ENCODE results near the gene CLIP1. TPM values are rescaled to one million over a fixed set of nuclear protein-coding genes. Genes with fewer than 3 reads are reported as not detected.
"Not testable (repeated sequence)": the region's sequence is repeated elsewhere in the genome, so short reads cannot be mapped to it uniquely, and the experiment has no call there.

CLIP1 gene
- total RNA-seq, 1 experiment from 2014 or later = 23.1 TPM

DNA sequence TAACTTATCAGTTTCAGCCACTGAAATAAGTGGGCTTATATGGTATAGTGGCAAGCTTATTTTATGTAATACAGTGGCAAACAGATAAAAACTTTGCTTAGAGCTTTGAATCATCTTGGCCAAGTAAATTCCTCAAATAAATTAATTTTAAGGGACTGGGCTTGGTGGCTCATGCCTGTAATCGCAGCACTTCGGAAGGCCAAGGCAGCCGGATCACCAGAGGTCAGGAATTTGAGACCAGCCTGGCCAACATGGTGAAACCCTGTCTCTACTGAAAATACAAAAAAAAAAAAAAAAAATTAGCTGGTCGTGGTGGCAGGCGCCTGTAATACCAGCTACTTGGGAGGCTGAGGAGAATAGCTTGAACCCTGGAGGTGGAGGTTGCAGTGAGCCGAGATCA is 24.5 kb downstream of the CLIP1 start:
- DNase-seq (ENCODE audit: low read depth) = not testable (repeated sequence)

DNA sequence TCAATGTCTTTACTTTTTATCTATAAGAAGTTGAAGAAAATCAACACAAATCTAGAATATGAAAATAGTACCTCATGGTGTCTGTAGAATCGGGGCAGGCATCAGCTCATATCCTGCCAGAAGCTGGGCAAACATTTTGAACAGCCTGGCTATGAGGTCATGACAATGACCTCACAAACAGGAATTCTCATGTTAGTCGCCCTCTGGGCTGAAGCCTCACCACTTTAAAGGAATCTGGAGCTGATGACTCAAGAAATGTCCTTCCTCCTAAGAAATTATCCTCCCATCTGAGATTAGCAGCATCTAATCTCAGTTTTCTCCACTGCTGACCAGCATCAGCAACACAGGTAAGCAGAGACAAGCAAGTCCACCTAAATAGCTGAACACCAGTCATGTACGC is 27.1 kb downstream of the CLIP1 start:
- DNase-seq (ENCODE audit: low read depth) = peak; percentile 62

DNA sequence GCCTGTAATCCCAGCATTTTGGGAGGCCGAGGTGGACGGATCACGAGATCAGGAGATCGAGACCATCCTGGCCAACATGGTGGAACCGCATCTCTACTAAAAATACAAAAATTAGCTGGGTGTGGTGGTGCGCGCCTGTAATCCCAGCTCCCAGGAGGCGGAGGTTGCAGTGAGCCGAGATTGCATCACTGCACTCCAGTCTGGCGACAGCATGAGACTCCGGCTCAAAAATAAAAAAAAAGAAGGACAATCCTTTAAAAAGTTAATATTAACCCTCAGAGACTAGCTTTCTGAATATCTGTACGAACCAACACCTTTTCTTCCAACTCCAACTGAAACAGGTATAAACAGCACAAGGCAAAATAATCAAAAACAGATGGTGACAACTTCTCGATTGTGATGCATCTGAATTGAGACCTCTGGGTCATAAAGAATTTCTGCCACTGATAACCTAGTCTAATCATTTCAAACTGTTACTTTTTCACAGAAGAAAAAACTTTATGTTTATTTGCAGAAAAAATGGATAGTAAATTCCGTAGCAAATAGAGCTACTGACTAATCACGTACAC is 27.8 kb downstream of the CLIP1 start:
- no peak for DNase-seq (ENCODE audit: low read depth)

DNA sequence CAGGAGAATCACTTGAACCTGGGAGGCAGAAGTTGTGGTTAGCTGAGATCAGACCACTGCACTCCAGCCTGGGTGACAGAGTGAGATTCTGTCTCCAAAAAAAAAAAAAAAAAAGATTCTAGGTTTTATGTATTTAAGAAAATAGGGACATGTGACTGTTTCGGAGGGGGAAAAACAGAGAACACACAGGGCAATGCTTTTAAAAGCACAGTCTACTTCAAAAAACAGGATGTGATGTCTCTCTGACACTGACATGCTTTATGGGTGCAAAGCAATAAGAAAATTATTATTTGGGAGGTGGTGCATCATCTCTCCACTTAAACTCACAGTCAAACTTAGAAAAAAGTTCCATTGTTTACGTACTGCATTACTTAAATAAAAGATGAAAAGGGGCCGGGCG is 28.7 kb downstream of the CLIP1 start:
- no peak for DNase-seq (ENCODE audit: low read depth)

DNA sequence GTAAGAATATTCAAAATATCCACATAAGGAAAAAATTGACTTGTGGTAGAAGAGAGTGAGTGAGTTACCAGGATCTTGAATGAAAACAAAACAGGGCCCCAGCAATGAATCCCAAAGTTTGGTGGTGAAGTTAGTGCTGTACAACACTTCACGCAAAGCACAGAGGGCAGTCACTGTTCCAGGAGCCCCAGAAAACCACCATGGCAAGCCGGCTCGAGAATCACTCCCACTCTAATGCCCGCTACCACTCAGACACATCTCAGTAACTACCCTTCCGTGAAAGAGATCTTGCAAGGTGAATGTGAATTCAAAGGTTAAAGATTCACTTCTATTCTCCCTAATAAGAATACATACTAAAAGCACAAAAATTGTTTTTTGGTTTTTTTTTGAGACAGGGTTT is 30.1 kb downstream of the CLIP1 start:
- no peak for DNase-seq (ENCODE audit: low read depth)

DNA sequence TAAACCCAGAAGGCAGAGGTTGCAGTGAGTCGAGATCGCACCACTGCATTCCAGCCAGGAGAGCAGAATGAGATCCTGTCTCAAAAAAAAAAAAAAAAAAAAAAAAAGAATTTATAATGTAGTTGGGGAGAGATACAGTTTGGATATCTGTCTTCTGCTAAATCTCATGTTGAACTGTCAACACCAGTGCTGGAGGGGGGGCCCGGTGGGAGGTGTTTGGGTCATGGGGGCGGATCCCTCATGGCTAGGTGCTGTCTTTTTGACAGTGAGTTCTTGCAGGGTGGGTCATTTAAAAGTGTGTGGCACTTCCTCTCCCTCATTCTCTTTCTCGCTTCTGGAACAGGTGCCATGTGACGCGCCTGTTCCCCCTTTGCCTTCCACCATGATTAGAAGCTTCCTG is 32.8 kb downstream of the CLIP1 start:
- no peak for DNase-seq (ENCODE audit: low read depth)

DNA sequence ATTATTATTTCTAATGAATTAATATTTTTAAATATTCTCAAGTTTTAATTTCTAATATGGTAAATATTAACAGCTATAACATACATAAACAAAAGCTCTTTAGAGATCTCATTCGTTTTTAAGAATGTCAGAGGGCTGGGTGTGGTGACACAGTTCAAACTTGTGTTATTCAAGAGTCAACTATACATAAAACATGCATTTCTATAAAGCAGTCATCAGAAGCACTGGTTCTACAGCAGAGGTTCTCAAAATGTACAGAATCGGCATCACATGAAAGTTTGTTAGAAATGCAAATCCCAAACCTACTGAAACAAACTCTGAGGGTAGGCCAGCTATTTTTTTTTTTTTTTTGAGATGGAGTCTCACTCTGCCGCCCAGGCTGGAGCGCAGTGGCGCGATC is 34.6 kb downstream of the CLIP1 start:
- DNase-seq (ENCODE audit: low read depth) = no peak

DNA sequence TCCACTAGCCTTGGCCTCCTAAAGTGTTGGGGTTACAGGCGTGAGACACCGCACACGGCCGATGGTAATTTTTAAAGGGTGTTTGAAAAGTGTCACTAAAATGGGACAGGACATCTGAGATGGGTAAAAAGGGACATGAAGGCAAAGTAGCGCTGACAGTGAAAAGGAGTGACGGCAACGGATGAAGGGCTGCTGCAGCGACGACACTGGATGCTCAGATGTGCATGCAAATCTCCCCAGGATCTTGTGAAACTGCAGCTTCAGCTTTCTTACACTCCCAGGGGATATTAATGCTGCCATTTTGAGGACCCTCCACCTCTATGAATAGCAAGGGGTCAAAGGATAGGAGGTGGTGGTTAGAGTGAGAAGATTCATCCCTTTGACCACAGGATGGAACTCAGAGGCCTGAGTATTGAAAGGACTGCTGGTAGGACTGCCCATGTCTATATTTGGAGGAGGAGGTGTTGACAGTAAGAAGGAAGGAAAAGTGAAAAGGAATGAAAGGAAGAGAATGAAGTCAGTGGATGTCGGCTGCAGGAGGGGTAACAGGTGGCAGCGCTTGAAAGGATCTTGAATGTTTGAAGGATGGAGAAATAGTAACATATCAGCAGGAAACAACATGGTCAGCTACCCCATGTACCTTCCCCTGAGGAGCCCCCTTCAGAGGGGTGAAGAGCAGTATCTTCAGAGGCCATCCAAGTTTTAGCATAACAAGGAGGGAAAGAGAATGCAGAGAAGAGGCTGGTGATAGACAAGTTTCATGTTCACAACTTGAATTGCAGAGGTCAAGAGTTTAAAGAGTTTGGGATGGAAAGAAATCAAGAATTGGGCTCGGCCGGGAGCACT is 37.1 kb downstream of the CLIP1 start:
- DNase-seq (ENCODE audit: low read depth) = no peak

DNA sequence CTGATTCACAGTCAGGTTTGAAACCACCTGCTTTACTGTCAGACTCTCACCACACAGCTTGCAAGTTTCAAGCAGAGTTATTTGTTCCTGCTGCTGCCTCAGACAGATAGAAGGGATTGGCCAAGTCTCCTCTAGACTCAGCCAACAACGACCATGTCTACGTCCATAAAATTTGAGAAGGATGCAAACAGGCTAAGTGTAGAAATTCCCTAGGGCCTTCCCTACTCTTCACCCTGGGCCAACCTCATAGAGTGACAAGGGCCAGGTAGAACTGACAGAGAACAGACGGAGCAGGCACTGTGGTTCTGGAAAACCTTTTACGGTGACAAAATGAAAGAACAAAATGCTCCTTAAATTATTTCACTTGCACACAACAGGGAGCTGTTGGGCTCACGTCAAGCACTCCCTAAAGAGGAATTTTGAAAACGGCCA is 39.5 kb downstream of the CLIP1 start:
- DNase-seq (ENCODE audit: low read depth) = no peak

DNA sequence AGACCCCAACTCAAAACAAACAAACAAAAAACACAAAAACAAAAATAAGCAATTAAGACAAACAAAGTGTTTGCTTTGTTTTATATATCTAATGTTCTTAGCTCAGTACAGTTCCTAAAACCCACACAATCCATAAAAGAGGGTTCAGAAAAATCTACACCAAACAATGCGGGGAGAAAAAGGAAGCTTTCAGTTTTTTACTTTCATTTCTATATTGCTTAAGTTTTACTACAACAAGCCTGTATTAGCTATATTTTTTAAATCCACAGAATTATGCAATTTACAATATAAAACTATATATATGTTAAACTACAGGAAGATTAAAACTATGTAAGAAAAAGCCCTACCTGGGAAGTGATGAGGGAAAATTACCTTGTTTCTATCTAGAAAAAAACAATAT is 41.4 kb downstream of the CLIP1 start:
- DNase-seq (ENCODE audit: low read depth) = no peak

DNA sequence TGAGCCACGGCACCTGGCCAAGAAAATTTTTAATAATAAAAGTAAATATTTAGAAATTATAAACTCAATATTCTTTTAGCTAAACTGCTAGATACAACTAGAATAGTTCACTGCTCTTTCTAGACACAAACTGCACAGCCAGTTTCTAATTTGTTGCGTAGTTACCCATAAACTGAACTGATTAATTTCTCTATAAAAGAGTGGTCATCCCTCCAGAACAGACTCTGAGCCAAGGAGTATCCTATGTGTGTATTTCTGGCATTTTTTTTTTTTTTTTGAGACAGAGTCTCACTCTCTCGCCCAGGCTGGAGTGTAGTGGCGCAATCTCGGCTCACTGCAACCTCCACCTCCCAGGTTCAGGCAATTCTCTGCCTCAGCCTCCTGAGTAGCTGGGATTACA is 45.7 kb downstream of the CLIP1 start:
- not testable (repeated sequence) for DNase-seq (ENCODE audit: low read depth)

DNA sequence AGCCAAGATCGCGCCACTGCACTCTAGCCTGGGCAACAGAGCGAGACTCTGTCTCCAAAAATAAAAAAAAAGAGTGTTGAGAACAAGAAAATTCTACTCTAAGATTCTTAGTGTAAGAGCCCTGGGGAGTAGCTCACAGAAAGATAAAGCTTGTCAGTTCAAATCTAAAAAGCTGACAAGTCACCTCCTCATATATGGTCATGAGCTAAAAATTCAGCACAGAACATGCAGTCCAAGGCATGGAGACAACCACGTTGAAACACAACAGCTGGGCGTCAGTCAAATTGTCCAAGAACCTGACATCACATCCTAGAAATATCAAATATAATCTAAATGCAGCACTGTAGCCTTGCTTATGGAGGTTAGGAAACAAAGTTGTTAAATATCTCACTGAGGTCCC is 47.8 kb downstream of the CLIP1 start:
- DNase-seq (ENCODE audit: low read depth) = no peak

DNA sequence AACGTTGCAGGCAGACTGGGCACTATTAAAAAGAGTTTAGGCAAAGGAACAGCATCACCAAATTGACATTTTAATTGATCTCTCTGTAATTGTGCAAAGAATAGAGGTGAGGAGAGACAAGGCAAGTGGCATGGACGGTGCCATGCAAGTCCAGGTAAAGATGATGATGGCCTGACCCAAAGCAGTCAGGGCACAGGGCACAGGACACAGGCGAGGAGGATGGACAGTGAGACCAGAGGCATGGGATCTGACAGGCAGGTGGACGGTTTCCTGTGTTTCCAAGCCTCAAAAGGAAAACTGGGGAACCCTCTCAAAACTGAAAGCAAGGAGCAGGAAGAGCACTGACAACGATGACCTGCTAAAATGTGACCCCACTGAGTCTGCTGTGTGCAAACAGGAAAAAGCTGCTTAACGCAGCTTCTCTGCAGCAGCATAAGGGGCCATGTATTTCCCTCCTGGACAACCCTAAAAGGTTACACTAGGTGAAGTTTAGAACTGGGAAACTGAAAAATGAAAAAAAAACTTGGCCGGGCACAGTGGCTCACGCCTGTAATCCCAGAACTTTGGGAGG is 50.9 kb downstream of the CLIP1 start:
- no peak for DNase-seq (ENCODE audit: low read depth)

DNA sequence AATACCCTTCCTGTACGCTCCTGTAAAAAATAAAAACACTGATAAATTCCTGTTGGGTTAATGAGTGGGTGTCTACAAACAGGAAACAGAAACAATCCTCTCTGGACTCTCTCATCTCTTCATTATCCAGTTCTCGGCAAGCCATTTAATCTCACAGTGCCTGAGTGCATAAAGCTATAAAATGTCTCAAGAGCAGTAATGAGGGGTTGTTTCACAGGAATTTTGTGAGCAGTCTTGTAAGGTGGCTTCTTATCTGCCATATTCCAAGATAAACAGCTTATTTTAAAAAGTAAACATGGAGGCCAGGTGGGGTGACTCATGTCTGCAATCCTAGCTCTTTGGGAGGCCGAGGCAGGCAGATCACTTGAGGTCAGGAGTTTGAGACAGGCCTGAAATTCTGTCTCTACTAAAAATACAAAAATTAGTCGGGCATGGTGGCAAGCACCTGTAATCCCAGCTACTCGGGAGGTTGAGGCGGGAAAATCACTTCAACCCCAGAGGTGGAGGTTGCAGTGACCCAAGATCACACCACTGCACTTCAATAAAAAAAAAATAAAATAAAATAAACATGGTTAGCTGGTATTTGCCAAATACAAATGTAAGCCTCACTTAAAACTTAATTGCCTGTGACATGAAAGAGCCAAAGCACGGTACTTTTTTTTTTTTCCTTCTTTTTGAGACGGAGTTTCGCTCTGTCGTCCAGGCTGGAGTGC is 54.0 kb downstream of the CLIP1 start:
- peak; percentile 26 for DNase-seq (ENCODE audit: low read depth)

DNA sequence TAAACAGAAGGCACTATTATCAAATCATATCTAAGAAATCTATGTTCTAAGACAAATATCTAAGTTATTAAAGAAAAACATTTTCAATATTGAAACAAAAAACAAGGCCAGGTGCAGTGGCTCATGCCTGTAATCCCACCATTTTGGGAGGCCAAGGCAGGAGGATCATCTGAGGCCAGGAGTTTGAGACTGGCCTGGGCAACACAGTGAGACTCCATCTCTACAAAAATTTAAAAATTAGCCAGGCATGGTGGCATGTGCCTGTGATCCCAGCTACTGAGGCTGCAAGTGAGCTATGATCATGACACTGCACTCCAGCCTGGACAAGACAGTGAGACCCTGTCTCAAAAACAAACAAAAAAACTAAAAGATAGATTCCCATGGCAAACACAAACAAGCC is 54.8 kb downstream of the CLIP1 start:
- DNase-seq (ENCODE audit: low read depth) = not testable (repeated sequence)

DNA sequence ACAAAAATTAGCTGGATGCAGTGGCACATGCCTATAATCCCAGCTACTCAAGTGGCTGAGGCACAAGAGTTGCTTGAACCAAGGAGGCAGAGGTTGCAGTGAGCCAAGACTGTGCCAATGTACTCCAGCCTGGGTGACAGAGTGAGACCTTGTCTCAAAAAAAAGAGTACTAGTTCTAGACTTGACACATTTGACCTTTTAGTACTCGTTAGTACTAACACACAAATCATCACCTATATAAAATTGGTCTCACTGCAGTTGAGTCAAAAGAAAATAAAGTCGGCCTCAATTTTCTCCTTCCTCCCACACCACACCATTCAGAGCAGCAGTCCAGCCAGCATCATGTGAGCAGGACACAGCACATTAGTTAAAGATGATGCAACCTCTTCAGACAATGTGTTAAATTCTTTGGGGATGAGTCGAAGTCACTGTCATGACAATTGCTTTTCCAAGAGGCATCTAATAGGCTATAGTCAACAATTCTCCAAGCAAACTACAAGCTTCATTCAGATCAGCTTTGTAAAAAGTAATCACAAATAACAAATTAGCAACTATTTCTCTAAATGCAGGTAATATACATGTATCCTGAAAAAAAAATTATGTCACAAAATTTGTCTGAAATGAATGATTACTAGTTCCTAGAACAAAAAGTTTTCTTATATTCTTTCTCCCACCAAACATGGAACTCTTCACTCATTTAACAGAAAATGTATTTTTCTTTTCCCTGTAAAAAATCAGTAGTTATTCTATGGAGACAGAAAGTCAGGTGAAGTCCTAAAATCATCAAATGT is 55.6 kb downstream of the CLIP1 start:
- peak; percentile 86 for DNase-seq (ENCODE audit: low read depth)

DNA sequence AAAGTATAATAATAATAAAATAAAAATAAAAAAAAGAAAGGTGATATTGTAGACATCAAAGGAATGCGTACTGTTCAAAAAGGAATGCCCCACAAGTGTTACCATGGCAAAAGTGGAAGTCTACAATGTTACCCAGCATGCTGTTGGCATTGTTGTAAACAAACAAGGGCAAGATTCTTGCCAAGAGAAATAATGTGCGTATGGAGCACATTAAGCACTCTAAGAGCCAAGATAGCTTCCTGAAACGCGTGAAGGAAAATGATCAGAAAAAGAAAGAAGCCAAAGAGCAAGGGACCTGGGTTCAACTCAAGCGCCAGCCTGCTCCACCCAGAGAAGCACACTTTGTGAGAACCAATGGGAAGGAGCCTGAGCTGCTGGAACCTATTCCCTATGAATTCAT is 57.2 kb downstream of the CLIP1 start:
- DNase-seq (ENCODE audit: low read depth) = not testable (repeated sequence)

DNA sequence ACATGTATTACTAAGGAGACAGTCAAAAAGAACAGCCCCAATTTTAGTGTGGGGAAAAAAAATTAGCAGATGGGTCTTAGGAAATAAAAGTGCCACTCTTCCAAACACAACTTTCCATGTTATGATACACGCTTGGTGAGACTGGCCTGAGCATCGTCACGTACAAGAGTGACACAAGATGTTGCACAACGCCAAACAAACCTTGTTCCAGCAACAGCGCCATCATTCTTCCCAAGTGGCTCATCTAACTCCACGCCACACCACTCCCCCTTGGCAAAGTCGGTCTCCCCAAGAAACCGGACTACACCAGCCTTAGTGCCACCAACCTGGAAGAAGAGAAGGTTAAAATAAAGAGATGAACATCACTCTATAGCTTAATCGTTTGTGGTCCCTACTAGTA is 58.7 kb downstream of the CLIP1 start:
- DNase-seq (ENCODE audit: low read depth) = no peak

DNA sequence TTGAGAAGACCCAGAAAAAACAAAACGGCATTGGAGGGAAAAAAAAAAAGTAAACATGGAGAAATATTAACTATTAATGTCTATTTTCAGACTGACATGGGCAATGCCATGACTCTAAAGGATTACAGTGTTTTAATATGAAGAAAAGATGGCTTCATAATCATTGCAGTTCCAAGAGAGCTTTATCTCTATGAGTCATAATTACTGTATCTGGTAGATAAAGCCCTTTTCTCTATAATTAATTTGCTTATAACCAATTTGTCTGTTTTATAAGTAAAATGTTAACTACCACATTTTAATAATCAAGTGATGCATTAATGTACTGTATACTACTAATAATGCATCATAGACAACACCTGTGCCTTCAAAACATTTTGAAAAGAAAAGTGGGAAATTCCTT is 59.7 kb downstream of the CLIP1 start:
- no peak for DNase-seq (ENCODE audit: low read depth)

DNA sequence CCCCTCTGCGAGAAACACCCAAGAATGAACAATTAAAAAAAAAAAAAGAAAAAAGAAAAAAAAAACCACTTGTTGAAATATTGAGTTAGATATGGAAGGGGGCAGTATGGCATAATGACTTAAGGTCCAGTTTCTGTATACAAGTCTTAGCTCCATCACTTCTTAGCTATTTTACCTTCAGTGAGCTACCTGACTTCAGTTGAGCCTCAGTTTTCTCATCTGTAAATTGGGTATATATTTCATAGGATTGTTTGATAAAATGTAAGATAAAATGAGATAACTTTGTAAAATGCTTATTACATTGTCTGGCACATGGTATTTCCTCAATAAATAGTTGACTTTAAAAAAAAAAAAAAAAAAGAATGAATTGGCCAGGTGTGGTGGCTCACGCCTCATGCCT is 64.1 kb downstream of the CLIP1 start:
- DNase-seq (ENCODE audit: low read depth) = not testable (repeated sequence)

DNA sequence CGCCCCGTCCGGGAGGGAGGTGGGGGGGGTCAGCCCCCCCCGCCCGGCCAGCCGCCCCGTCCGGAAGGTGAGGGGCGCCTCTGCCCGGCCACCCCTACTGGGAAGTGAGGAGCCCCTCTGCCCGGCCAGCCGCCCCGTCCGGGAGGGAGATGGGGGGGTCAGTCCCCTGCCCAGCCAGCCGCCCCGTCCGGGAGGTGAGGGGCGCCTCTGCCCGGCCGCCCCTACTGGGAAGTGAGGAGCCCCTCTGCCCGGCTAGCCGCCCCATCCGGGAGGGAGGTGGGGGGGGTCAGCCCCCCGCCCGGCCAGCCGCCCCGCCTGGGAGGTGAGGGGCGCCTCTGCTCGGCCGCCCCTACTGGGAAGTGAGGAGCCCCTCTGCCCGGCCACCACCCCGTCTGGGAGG is 64.9 kb downstream of the CLIP1 start:
- not testable (repeated sequence) for DNase-seq (ENCODE audit: low read depth)

DNA sequence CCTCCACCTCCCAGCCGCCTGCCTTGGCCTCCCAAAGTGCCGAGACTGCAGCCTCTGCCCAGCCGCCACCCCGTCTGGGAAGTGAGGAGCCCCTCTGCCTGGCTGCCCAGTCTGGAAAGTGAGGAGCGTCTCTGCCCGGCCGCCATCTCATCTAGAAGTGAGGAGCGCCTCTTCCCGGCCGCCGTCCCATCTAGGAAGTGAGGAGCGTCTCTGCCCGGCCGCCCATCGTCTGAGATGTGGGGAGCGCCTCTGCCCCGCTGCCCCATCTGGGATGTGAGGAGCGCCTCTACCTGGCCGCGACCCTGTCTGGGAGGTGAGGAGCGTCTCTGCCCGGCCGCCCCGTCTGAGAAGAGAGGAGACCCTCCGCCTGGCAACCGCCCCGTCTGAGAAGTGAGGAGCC is 65.5 kb downstream of the CLIP1 start:
- not testable (repeated sequence) for DNase-seq (ENCODE audit: low read depth)

All from RPMI7951 (cell line).